GM12875 (cell line): ENCODE measurements around the gene CLIC1.

Experiments
- H3K4me3 ChIP-seq: one replicate; pipeline ENCODE4 v1.5.1; 2011; ENCODE audit warnings: low read depth, low read length, control low read depth
- CTCF ChIP-seq: IDR thresholded peaks from 2 replicates; pipeline ENCODE4 v1.5.1; 2011; ENCODE audit warnings: low read depth, mild to moderate bottlenecking, control low read depth, inconsistent platforms, low read length, moderate library complexity, borderline replicate concordance; ENCODE audit not compliant: insufficient read depth

CLIC1 gene

DNA sequence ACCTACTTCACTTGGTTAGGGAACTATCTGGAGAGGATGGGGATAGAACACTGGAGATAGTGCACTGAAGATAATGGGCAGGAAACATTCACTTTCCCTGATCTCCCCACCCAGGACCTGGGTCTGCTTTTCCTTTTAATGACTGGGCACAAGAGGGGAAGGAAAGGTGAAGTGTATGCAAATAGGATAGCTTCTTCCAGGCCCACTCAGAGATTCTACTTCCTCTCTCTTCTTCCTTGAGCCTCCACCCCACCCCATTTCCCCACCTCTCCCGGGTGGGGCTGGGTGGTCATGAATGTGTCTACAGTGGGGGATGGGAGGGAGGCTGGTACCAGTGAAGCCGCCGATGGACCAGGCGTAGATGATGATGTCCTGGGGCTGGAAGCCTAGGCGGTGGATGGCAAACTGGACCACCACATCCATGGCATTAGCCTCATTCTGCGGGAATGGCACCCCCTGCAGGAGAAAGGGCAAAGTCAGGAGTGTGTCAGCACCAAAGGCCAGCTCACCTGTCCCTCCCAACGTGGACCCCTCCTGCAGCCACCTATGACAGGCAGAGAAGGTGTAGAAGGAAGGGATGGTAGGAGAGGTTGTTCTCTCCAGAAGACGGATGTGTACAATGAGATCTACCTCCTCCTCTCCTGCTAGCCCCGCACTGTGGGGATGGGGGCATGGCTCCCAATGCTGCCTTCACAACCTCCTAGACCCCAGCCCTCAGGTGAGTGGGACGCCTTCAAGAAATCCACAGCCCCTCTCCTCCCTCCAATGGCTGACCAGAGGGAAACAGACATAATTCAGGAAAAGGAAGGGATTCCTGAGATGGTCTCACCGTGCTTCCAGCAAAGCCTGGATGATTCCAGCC is 46.9 kb downstream of the CLIC1 start:
- peak; percentile 49; the same call in 1 of the 2 replicates for TF ChIP-seq CTCF

DNA sequence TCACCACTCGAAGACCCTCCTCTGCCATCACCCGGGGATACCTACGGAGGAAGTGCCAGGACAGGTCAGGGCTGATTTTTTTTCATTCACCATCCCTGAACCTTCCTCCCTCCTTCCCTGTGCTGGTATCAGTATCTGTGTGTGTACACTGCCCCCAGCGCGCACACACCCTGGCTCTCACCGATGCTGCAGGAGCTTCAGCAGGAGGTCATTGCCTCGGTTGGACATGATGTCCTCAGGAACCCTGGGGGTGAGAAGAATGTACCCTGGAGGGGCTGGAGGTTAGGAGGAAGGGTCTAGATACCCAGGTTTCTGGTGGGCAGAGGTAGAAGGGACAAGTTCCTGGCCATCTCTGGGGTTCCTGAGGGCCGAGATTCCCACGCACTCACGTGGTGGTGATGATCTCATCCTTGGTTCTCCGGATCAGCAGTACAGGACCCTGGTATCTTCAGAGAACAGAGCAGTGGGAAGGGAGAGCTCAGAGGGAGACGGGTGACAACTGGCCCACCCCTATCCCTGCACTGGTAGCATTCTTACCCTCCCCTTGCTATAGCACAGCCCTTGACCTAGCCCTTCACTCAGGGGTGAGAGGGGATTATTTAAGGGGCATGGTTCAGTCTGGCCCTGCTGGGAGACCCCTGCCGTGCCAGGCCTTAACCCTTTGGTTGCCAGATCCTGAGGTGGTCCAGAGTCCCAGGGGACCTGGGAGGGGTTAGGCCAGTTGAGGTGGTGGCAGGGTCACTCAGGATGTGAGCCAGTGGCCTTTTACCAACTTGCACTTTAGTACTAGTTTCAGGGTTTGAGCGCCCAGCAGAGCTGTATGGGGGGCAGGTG is 48.3 kb downstream of the CLIC1 start:
- no peak for TF ChIP-seq CTCF
- H3K4me3 ChIP-seq, result no peak overlapping the region

More for the DNA sequence above, 46.9 kb downstream of the CLIC1 start:
- no peak overlapping the region for H3K4me3 ChIP-seq

- no peak overlapping the region for H3K4me3 ChIP-seq
- no peak for TF ChIP-seq CTCF
Observed at GRCh38 chr6:31687321-31687720, 49.0 kb downstream of the CLIC1 start.

GRCh38 chr6:31686483-31686882 is 49.8 kb downstream of the CLIC1 start:
- TF ChIP-seq CTCF, result no peak
- H3K4me3 ChIP-seq, result no peak overlapping the region

DNA sequence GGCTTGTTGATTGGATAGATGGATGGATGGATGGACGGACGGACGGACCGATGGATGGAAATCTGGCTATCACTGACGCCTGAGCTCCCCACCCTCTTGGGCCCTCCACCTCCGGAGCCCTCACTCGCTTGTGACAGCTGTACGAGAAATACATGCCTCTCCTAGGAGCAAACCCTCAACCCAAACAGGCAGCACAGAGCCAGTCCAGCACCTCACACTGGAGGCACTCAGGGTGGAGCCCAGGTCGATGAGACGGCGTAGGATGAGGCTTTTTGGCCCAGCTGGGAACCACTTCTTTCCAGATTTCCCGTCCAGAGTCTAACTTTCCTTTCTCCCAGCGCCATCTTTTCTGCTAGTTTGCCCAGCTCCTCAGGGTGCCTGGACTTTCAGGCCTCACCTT is 52.7 kb downstream of the CLIC1 start:
- H3K4me3 ChIP-seq, result no peak overlapping the region
- no peak for TF ChIP-seq CTCF

- 0 out of 2 replicates have a peak, but pooled peaks have one; percentile 7 for TF ChIP-seq CTCF
- H3K4me3 ChIP-seq, result peak overlapping the region; percentile 46
Observed at GRCh38 chr6:31681135-31681671, 55.1 kb downstream of the CLIC1 start.
